HG03457 (cell line): ENCODE measurements around the gene CAPN10.

Source experiments
- ATAC-seq: cut with Tn5 transposase; IDR thresholded peaks from one replicate; pipeline ENCODE4 v1.9.1; 2021; ENCODE audit warnings: moderate number of reproducible peaks; ENCODE audit not compliant: unreplicated experiment

CAPN10 gene

GRCh38 chr2:240574386-240575100 is 12.0 kb upstream of the CAPN10 start:
- no peak for ATAC-seq

- no peak for ATAC-seq
These were observed 11.2 kb upstream of the CAPN10 start for GRCh38 chr2:240575101-240575965.

- ATAC-seq, result no peak
These were observed 10.5 kb upstream of the CAPN10 start for GRCh38 chr2:240576036-240576435.

GRCh38 chr2:240576436-240577205 is 9.9 kb upstream of the CAPN10 start:
- no peak for ATAC-seq

- ATAC-seq, result no peak
These were observed 9.0 kb upstream of the CAPN10 start for GRCh38 chr2:240577281-240578109.

GRCh38 chr2:240578110-240578450 is 8.5 kb upstream of the CAPN10 start:
- no peak for ATAC-seq

- no peak for ATAC-seq
These were observed 8.0 kb upstream of the CAPN10 start for GRCh38 chr2:240578488-240578887.

- ATAC-seq, result no peak
These were observed 7.3 kb upstream of the CAPN10 start for GRCh38 chr2:240579071-240579762.

- no peak for ATAC-seq
These were observed 6.5 kb upstream of the CAPN10 start for GRCh38 chr2:240579771-240580614.

- ATAC-seq, result no peak
These were observed 4.7 kb upstream of the CAPN10 start for GRCh38 chr2:240581811-240582210.

- no peak for ATAC-seq
These were observed 3.8 kb upstream of the CAPN10 start for GRCh38 chr2:240582781-240583180.

GRCh38 chr2:240583774-240584173 is 2.8 kb upstream of the CAPN10 start:
- ATAC-seq, result no peak

GRCh38 chr2:240584486-240585031 is 2.0 kb upstream of the CAPN10 start:
- ATAC-seq, result peak; percentile 50

GRCh38 chr2:240585101-240585500 is 1.4 kb upstream of the CAPN10 start:
- peak; percentile 10 for ATAC-seq

GRCh38 chr2:240585681-240586197 is 795 bp upstream of the CAPN10 start:
- no peak for ATAC-seq

- ATAC-seq, result no peak
These were observed 626 bp downstream of the CAPN10 start for GRCh38 chr2:240586919-240587800.

- ATAC-seq, result no peak
These were observed 1.6 kb downstream of the CAPN10 start for GRCh38 chr2:240588006-240588655.
